GM12878 (cell line): ENCODE data around the gene CCNL1. TPM values are rescaled to one million over a fixed set of nuclear protein-coding genes. Genes with fewer than 3 reads are reported as not detected.

Experiments
- ATAC-seq: fragments of 200-7000 bp; cut with Tn5 transposase; 3 replicates; pipeline ENCODE4 v1.9.1; 2020; ENCODE audit warnings: mild to moderate bottlenecking, moderate library complexity
- BruUV-seq: library from RNA; stranded (reverse); fragments of 400-500 nt; replicated peaks from 2 replicates; lab custom pipeline; 2021; lab: Mats Ljungman, UMichigan
- CTCF ChIA-PET: fragments of 300-600 bp; sonication (Branson Sonifier 250); formaldehyde crosslinking; extraction: SDS; loops from one replicate; lab custom pipeline; 2021; ENCODE audit warnings: inconsistent platforms; lab: Yijun Ruan, JAX
- POLR2A ChIA-PET: fragments of 350-600 bp; formaldehyde crosslinking; extraction: SDS; loops from one replicate; lab custom pipeline; 2021; ENCODE audit warnings: inconsistent platforms; lab: Charles Lee
- RAD21 ChIA-PET: fragments of 300-600 bp; sonication (Branson Sonifier 250); formaldehyde crosslinking; loops from one replicate; lab custom pipeline; 2023; ENCODE audit warnings: antibody characterized with exemption; ENCODE audit not compliant: unreplicated experiment; lab: Charles Lee
- SMC1A ChIA-PET: fragments of 300-600 bp; sonication (Branson Sonifier 250); formaldehyde crosslinking; loops from one replicate; lab custom pipeline; 2023; ENCODE audit not compliant: unreplicated experiment, uncharacterized antibody; lab: Charles Lee
- DNase-seq: peaks from one replicate; pipeline ENCODE4 v3.0.0-alpha.2; 2011; ENCODE audit warnings: low read depth, low spot score
- FAIRE-seq: peaks from 3 replicates; lab custom pipeline; 2011; peaks lifted over from hg19 to GRCh38; lab: Jason Lieb, UNC
- H2AFZ ChIP-seq: 2 replicates; pipeline ENCODE4 v1.6.0; 2011; ENCODE audit warnings: low read depth, low read length, control low read depth; ENCODE audit not compliant: control insufficient read depth
- H3K27ac ChIP-seq: 2 replicates; pipeline ENCODE4 v1.5.1; 2011; ENCODE audit warnings: control low read depth; ENCODE audit not compliant: control insufficient read depth, insufficient read depth
- H3K27me3 ChIP-seq, 2 experiments: replicated peaks in 1 of 2; 2 replicates each; pipeline versions ENCODE4 v1.6.0 to v1.6.1; 2011; ENCODE audit warnings: low read length in 1 of 2; ENCODE audit not compliant: control insufficient read depth in 2 of 2, insufficient read depth in 2 of 2
- H3K36me3 ChIP-seq, 2 experiments: 2 replicates each; pipeline ENCODE4 v1.5.1; 2011; ENCODE audit warnings: low read length in 1 of 2; ENCODE audit not compliant: control insufficient read depth in 2 of 2, insufficient read depth in 2 of 2
- H3K4me1 ChIP-seq: 2 replicates; pipeline ENCODE4 v1.6.1; 2011; ENCODE audit warnings: mild to moderate bottlenecking, low read length, moderate library complexity, mixed read lengths; ENCODE audit not compliant: control insufficient read depth, insufficient read depth
- H3K4me2 ChIP-seq: 2 replicates; pipeline ENCODE4 v1.6.0; 2011; ENCODE audit warnings: control low read depth; ENCODE audit not compliant: control insufficient read depth, insufficient read depth
- H3K4me3 ChIP-seq: fragments of 200-600 bp; sonication (generic); 2 replicates; pipeline ENCODE4 v1.5.1; 2016
- H3K79me2 ChIP-seq: 2 replicates; pipeline ENCODE4 v1.6.0; 2011; ENCODE audit warnings: low read length; ENCODE audit not compliant: control insufficient read depth, insufficient read depth
- H3K9ac ChIP-seq: 2 replicates; pipeline ENCODE4 v1.8.0; 2011; ENCODE audit warnings: low read length, control low read depth, mixed read lengths; ENCODE audit not compliant: control insufficient read depth, insufficient read depth
- H3K9me3 ChIP-seq: replicated peaks from 3 replicates; pipeline ENCODE4 v1.5.1; 2011; ENCODE audit warnings: mild to moderate bottlenecking, low read length; ENCODE audit not compliant: control insufficient read depth, insufficient read depth
- H4K20me1 ChIP-seq: 2 replicates; pipeline ENCODE4 v1.6.0; 2011; ENCODE audit not compliant: control insufficient read depth, insufficient read depth
- CBX5 ChIP-seq: sonication (generic); IDR thresholded peaks from 2 replicates; pipeline ENCODE4 v1.6.1; 2016; ENCODE audit warnings: low read depth, moderate library complexity, mild to moderate bottlenecking, inconsistent platforms
- CUX1 ChIP-seq: IDR thresholded peaks from 2 replicates; pipeline ENCODE4 v1.6.1; 2012; ENCODE audit warnings: improper control_type of control experiment, low read depth, low read length; ENCODE audit not compliant: insufficient replicate concordance
- E2F8 ChIP-seq: fragments of 450-650 bp; IDR thresholded peaks from 2 replicates; pipeline ENCODE4 v1.6.1; 2018; ENCODE audit warnings: mild to moderate bottlenecking, low read depth, moderate library complexity; ENCODE audit not compliant: partially characterized antibody
- FOS ChIP-seq: IDR thresholded peaks from 3 replicates; pipeline ENCODE4 v1.6.1; 2011; ENCODE audit warnings: borderline replicate concordance; ENCODE audit not compliant: insufficient read length; ENCODE audit errors: extremely low read depth
- IKZF2 ChIP-seq, 2 experiments: fragments of 450-650 bp; IDR thresholded peaks; 2 replicates each; pipeline ENCODE4 v1.6.1; 2017; ENCODE audit warnings: mild to moderate bottlenecking in 2 of 2, moderate library complexity in 2 of 2
- MLLT1 ChIP-seq: fragments of 450-650 bp; IDR thresholded peaks from 2 replicates; pipeline ENCODE4 v1.6.1; 2016; ENCODE audit warnings: mild to moderate bottlenecking
- PAX5 ChIP-seq: IDR thresholded peaks from 2 replicates; pipeline ENCODE4 v1.6.1; 2011; ENCODE audit warnings: low read depth, low read length, borderline replicate concordance
- RAD51 ChIP-seq: fragments of 450-650 bp; IDR thresholded peaks from 2 replicates; pipeline ENCODE4 v1.6.1; 2016; ENCODE audit warnings: moderate library complexity, mild to moderate bottlenecking, inconsistent platforms
- RFX5 ChIP-seq: IDR thresholded peaks from 2 replicates; pipeline ENCODE4 v1.6.1; 2011; ENCODE audit warnings: low read depth, low read length, improper control_type of control experiment
- TBL1XR1 ChIP-seq: IDR thresholded peaks from 2 replicates; pipeline ENCODE4 v1.6.1; 2012; ENCODE audit warnings: low read depth, low read length, improper control_type of control experiment
- USF1 ChIP-seq: IDR thresholded peaks from 2 replicates; pipeline ENCODE4 v1.6.1; 2011; ENCODE audit warnings: borderline replicate concordance, low read depth, mild to moderate bottlenecking, moderate library complexity, mixed read lengths, low read length; ENCODE audit not compliant: insufficient read depth; ENCODE audit errors: extremely low read length
- YY1 ChIP-seq: IDR thresholded peaks from 2 replicates; pipeline ENCODE4 v1.6.1; 2011; ENCODE audit warnings: low read depth, mild to moderate bottlenecking, low read length
- WGBS: methylation state at CpG from one replicate; pipeline ENCODE4 v1.1.6; 2016; ENCODE audit warnings: low lambda C conversion rate; ENCODE audit not compliant: insufficient replicate concordance, insufficient coverage; ENCODE audit errors: missing lambda C conversion rate; 5-methylcytosine and 5-hydroxymethylcytosine counted together
- in situ Hi-C: fragments of 300-500 bp; cut with MboI; formaldehyde crosslinking; loops from 9 replicates; pipeline ENCODE4 v1.14.3; 2018; ENCODE audit warnings: mixed read lengths
- intact Hi-C: fragments of 100-400 bp; cut with micrococcal nuclease; formaldehyde crosslinking; loops from one replicate; pipeline ENCODE4 v1.14.2; 2022; ENCODE audit not compliant: unreplicated experiment
- polyA plus RNA-seq, 11 experiments: library from polyadenylated mRNA; depleted of rRNA in 4 of 11; unstranded in 6 of 11; stranded (reverse) in 5 of 11; fragments of >200 nt; fragmentation: Nextera tagmentation in 4 of 11; fragmentation: Illumina TruSeq in 1 of 11; extraction: Ambion mirVana in 4 of 11; extraction: Trizol in 1 of 11; gene quantifications; 1 replicate in 1 of 11; 2 replicates in 10 of 11; pipeline versions ENCODE4 v1.2.1 to v1.2.3, GENCODE V29; 2011 to 2016; ENCODE audit warnings: inconsistent platforms in 2 of 11, missing spikeins in 2 of 11, low read depth in 1 of 11
- total RNA-seq, 4 experiments: library from RNA; depleted of rRNA in 3 of 4; stranded (reverse); fragments of >200 nt in 3 of 4; fragmentation: Illumina TruSeq in 1 of 4; extraction: Trizol in 1 of 4; gene quantifications; 2 replicates each; pipeline versions ENCODE4 v1.2.1 to v1.2.3, GENCODE V29; 2013 to 2021

The CCNL1 gene
- total and polyA plus RNA-seq, 10 of the 15 experiments (the other 5 are each of a cell fraction or from before 2014, with no cell fraction given): 22.2 to 174 (median 115) TPM

GRCh38 chr3:157132936-157133335, 27.0 kb downstream of the CCNL1 start (continued):
- no peak for TF ChIP-seq MLLT1

- ATAC-seq (no peak), FAIRE-seq (no peak), DNase-seq (no peak)
- Histone ChIP-seq H2AFZ (no peak overlapping the region), H3K4me1 (peaks cover 40% of the 10 kb centered on the region), H4K20me1 (no peaks in the 10 kb centered on the region), H3K9me3 (no peaks in the 10 kb centered on the region), H3K4me2 (no peak overlapping the region), H3K27me3 (no peaks in the 10 kb centered on the region), H3K4me3 (no peak overlapping the region), H3K9ac (no peak overlapping the region), H3K27ac (no peak overlapping the region), H3K79me2 (no peaks in the 10 kb centered on the region), H3K36me3 (no peaks in the 10 kb centered on the region; a peak in 1 of 4 replicates)
- ChIA-PET CTCF (interaction anchor here (1.0 to 32.0 kb wide), 4 partner anchors 17 to 65 kb away, joined by 3 to 939 read pairs (median 4); no protein-coding TSS in a partner anchor), POLR2A (no interaction called here), SMC1A (interaction anchor here (0.7 to 7.8 kb wide), 6 partner anchors 26 to 447 kb away, joined by 3 to 98 read pairs (median 4); no protein-coding TSS in a partner anchor), RAD21 (interaction anchor here (0.6 to 13.8 kb wide), 5 partner anchors 14 to 663 kb away, joined by 3 to 153 read pairs (median 3); no protein-coding TSS in a partner anchor)
- BruUV-seq: no TSS peak
- 100% methylated on average over 1 of the region's 1 CpG for WGBS
- in situ Hi-C loops (loop anchor here (25.0 kb wide), 1 partner anchor 970 kb away; no protein-coding TSS in a partner anchor), intact Hi-C loops (no loop called here)
- TF ChIP-seq USF1: no peak
- TF ChIP-seq E2F8: no peak
- TF ChIP-seq RAD51: no peak
- TF ChIP-seq CUX1: no peak
- no peak for TF ChIP-seq YY1
- no peak for TF ChIP-seq CBX5
- TF ChIP-seq RFX5: no peak
- TF ChIP-seq TBL1XR1: no peak
- TF ChIP-seq FOS: no peak
- no peak for TF ChIP-seq PAX5
- no peak for TF ChIP-seq IKZF2 (IDR thresholded peaks at IDR 0.05)
Measured at GRCh38 chr3:157132341-157132740, 27.6 kb downstream of the CCNL1 start.
